Smooth muscle cell of the pulmonary artery (primary cell): ENCODE measurements around the gene FAM9C. TPM values are rescaled to one million over a fixed set of nuclear protein-coding genes. Genes with fewer than 3 reads are reported as not detected.

ENCODE experiments used
- total RNA-seq: library from RNA; depleted of rRNA; stranded (reverse); fragments of >200 nt; gene quantifications from 2 replicates; pipeline ENCODE4 v1.2.3, GENCODE V29; 2014

FAM9C gene
- 0.07 TPM in 1 of 2 replicates, not detected in the other for total RNA-seq

DNA sequence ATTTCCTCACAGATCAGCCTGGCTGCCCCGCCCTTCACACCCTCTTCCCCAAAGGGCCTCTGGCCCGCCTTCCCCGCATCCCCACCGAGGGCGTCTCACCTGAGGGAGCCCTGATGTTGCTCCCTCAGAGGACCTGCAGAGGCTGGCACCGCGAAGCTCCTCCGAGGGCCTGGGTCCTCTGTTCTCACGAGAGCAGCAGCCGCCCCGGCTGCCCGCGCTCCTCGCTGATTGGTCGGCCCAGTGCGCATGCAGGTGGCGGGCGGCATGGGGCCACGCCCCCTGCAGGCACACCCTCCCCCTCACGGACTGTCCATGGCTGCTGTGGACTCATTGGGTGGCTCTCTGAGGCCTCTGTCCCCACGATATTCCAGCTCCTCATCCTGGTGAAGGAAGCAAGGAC, at the start of gene FAM9C:
FAM9C (minus strand) TSS at position 180 of the 400 bp plus-strand sequence. CDS start 831 bp downstream, outside the sequence.

Other genes with a start within 250 kb of the FAM9C start
- gene TLR7, start 177.5 kb downstream of the FAM9C start, total RNA-seq: under 0.01 TPM in 1 of 2 replicates, not detected in the other
- gene TLR8, start 138.0 kb downstream of the FAM9C start, total RNA-seq: not detected in 2 replicates
- gene TMSB4X, start 69.5 kb downstream of the FAM9C start, total RNA-seq: 6,415 and 9,073 TPM in 2 replicates